Nephron progenitor cell (in vitro differentiated cells): Measurements from ENCODE around the gene CEMIP2.

ENCODE experiments used
- DNase-seq: peaks from one replicate; pipeline ENCODE4 v3.0.0; 2021
- H3K27ac Mint-ChIP-seq: 2 replicates; pipeline ENCODE4 v1.8.0; 2021; ENCODE audit warnings: mild to moderate bottlenecking, moderate library complexity, mixed read lengths
- H3K27me3 Mint-ChIP-seq: 2 replicates; pipeline ENCODE4 v1.8.0; 2021; ENCODE audit warnings: mild to moderate bottlenecking, low read depth, mixed read lengths; ENCODE audit not compliant: poor library complexity
- H3K36me3 Mint-ChIP-seq: 2 replicates; pipeline ENCODE4 v1.8.0; 2021; ENCODE audit warnings: low read depth, mixed read lengths
- H3K4me1 Mint-ChIP-seq: 2 replicates; pipeline ENCODE4 v1.8.0; 2021; ENCODE audit warnings: mixed read lengths
- H3K4me3 Mint-ChIP-seq: 2 replicates; pipeline ENCODE4 v1.8.0; 2021; ENCODE audit warnings: mild to moderate bottlenecking, moderate library complexity, mixed read lengths
- H3K9me3 Mint-ChIP-seq: 2 replicates; pipeline ENCODE4 v1.8.0; 2021; ENCODE audit warnings: mild to moderate bottlenecking, moderate library complexity, mixed read lengths
- CTCF ChIP-seq: fragments of 200-600 bp; sonication (generic); IDR thresholded peaks from 2 replicates; pipeline ENCODE4 v1.5.0; 2021; ENCODE audit warnings: antibody characterized with exemption

Gene CEMIP2

GRCh38 chr9:71768388-71769174, at the start of gene CEMIP2:
TSS of gene CEMIP2 (minus strand) at chr9:71768513. CDS start at chr9:71750373, 18,140 bp downstream.
- Mint-ChIP-seq H3K27ac (peak within 1 kb of the TSS; percentile 87), H3K27me3 (peaks cover 18% of the 10 kb centered on the region), H3K9me3 (no peaks in the 10 kb centered on the region), H3K4me1 (peaks cover 35% of the 10 kb centered on the region), H3K4me3 (peak within 1 kb of the TSS; percentile 96), H3K36me3 (no peaks in the 10 kb centered on the region)
- peak; percentile 90 for DNase-seq
- TF ChIP-seq CTCF = peak; percentile 17

- TF ChIP-seq CTCF = no peak
- Mint-ChIP-seq H3K4me1 (peaks cover 10% of the 10 kb centered on the region), H3K27ac (no peak overlapping the region), H3K27me3 (no peaks in the 10 kb centered on the region), H3K4me3 (no peak overlapping the region), H3K36me3 (no peaks in the 10 kb centered on the region), H3K9me3 (no peaks in the 10 kb centered on the region)
- no peak for DNase-seq
Observed at GRCh38 chr9:71816916-71817451, 48.7 kb upstream of the CEMIP2 start.

GRCh38 chr9:71814815-71815214, 46.5 kb upstream of the CEMIP2 start:
- Mint-ChIP-seq H3K9me3 (no peaks in the 10 kb centered on the region), H3K27me3 (no peaks in the 10 kb centered on the region), H3K4me3 (no peak overlapping the region), H3K4me1 (peaks cover 10% of the 10 kb centered on the region), H3K27ac (no peak overlapping the region), H3K36me3 (no peaks in the 10 kb centered on the region)
- TF ChIP-seq CTCF = no peak
- DNase-seq = no peak

- Mint-ChIP-seq H3K27ac (no peak overlapping the region), H3K27me3 (no peaks in the 10 kb centered on the region), H3K4me1 (peaks cover 10% of the 10 kb centered on the region), H3K36me3 (no peaks in the 10 kb centered on the region), H3K9me3 (no peaks in the 10 kb centered on the region), H3K4me3 (no peak overlapping the region)
- no peak for TF ChIP-seq CTCF
- DNase-seq = no peak
Observed at GRCh38 chr9:71814226-71814625, 45.9 kb upstream of the CEMIP2 start.

GRCh38 chr9:71812385-71812784, 44.1 kb upstream of the CEMIP2 start:
- peaks cover 7% of the 10 kb centered on the region for H3K4me1 Mint-ChIP-seq
- H3K4me3 Mint-ChIP-seq = no peak overlapping the region
- no peak for TF ChIP-seq CTCF
- H3K9me3 Mint-ChIP-seq = no peaks in the 10 kb centered on the region
- no peak overlapping the region for H3K27ac Mint-ChIP-seq
- DNase-seq = no peak
- no peaks in the 10 kb centered on the region for H3K36me3 Mint-ChIP-seq
- no peaks in the 10 kb centered on the region for H3K27me3 Mint-ChIP-seq

- no peak for TF ChIP-seq CTCF
- no peak for DNase-seq
- peaks cover 5% of the 10 kb centered on the region for H3K4me1 Mint-ChIP-seq
- peak overlapping the region; percentile 10 for H3K27ac Mint-ChIP-seq
- H3K27me3 Mint-ChIP-seq = peaks cover 5% of the 10 kb centered on the region
- H3K4me3 Mint-ChIP-seq = no peak overlapping the region
- H3K9me3 Mint-ChIP-seq = no peaks in the 10 kb centered on the region
- no peaks in the 10 kb centered on the region for H3K36me3 Mint-ChIP-seq
Observed at GRCh38 chr9:71808068-71808467, 39.8 kb upstream of the CEMIP2 start.
